CD14-positive monocyte (primary cell): Measurements from ENCODE around the gene STK32A. TPM values are rescaled to one million over a fixed set of nuclear protein-coding genes. Genes with fewer than 3 reads are reported as not detected.

Experiments used
- DNase-seq, 3 donors: peaks; one replicate each; pipeline ENCODE4 v3.0.0-alpha.2; 2011 to 2022
- H2AFZ ChIP-seq: 2 replicates; pipeline ENCODE4 v1.6.0; 2012; ENCODE audit warnings: mild to moderate bottlenecking, low read depth, low read length, inconsistent platforms; ENCODE audit not compliant: insufficient read depth, poor library complexity, severe bottlenecking
- H3K27ac ChIP-seq, 2 donors: 1 replicate in 1 of 2; 2 replicates in 1 of 2; pipeline ENCODE4 v1.5.1; 2012 to 2013; ENCODE audit warnings: low read length in 2 of 2, control low read depth in 1 of 2, inconsistent platforms in 1 of 2, low read depth in 1 of 2, mild to moderate bottlenecking in 1 of 2
- H3K27me3 ChIP-seq, 2 donors: one replicate each; pipeline versions ENCODE4 v1.6.0 to v1.6.1; 2011 to 2013; ENCODE audit warnings: low read length in 2 of 2; ENCODE audit not compliant: control insufficient read depth in 2 of 2, insufficient read depth in 2 of 2
- H3K36me3 ChIP-seq, 2 donors: replicated peaks in 1 of 2; 1 replicate in 1 of 2; 2 replicates in 1 of 2; pipeline versions ENCODE4 v1.5.1 to v1.6.1; 2012 to 2013; ENCODE audit warnings: low read length in 2 of 2, control low read depth in 1 of 2, inconsistent platforms in 1 of 2, mild to moderate bottlenecking in 1 of 2; ENCODE audit not compliant: insufficient read depth in 2 of 2, control insufficient read depth in 1 of 2
- H3K4me1 ChIP-seq, 2 donors: 1 replicate in 1 of 2; 2 replicates in 1 of 2; pipeline versions ENCODE4 v1.5.1 to v1.6.1; 2012 to 2013; ENCODE audit warnings: low read length in 2 of 2, control low read depth in 1 of 2, inconsistent platforms in 1 of 2, mild to moderate bottlenecking in 1 of 2, moderate library complexity in 1 of 2; ENCODE audit not compliant: insufficient read depth in 2 of 2, control insufficient read depth in 1 of 2
- H3K4me2 ChIP-seq: replicated peaks from 2 replicates; pipeline ENCODE3; 2012; ENCODE audit warnings: low read length, moderate library complexity, mild to moderate bottlenecking; ENCODE audit not compliant: poor library complexity, severe bottlenecking; ENCODE audit errors: extremely low read depth
- H3K4me3 ChIP-seq, 3 experiments: fragments of 200-600 bp in 1 of 3; sonication (generic) in 1 of 3; replicated peaks in 1 of 3; 1 replicate in 2 of 3; 2 replicates in 1 of 3; pipeline ENCODE4 v1.5.1; 2011 to 2013; ENCODE audit warnings: low read length in 3 of 3, mild to moderate bottlenecking in 3 of 3, control low read depth in 2 of 3, low read depth in 2 of 3, inconsistent platforms in 1 of 3, moderate library complexity in 1 of 3
- H3K79me2 ChIP-seq: 2 replicates; pipeline ENCODE4 v1.6.0; 2012; ENCODE audit warnings: mild to moderate bottlenecking, control low read depth, inconsistent platforms, low read length, moderate library complexity; ENCODE audit not compliant: insufficient read depth
- H3K9ac ChIP-seq: 2 replicates; pipeline ENCODE4 v1.6.0; 2017; ENCODE audit warnings: low read length, mild to moderate bottlenecking; ENCODE audit not compliant: insufficient read depth, poor library complexity, severe bottlenecking
- H3K9me3 ChIP-seq, 2 donors: replicated peaks in 1 of 2; 1 replicate in 1 of 2; 2 replicates in 1 of 2; pipeline versions ENCODE4 v1.5.1 to v1.6.1; 2012 to 2013; ENCODE audit warnings: low read length in 2 of 2, control low read depth in 1 of 2; ENCODE audit not compliant: control insufficient read depth in 1 of 2, insufficient read depth in 1 of 2
- H4K20me1 ChIP-seq: 2 replicates; pipeline ENCODE4 v1.6.0; 2012; ENCODE audit warnings: mild to moderate bottlenecking, low read length, control low read depth, moderate library complexity; ENCODE audit not compliant: insufficient read depth
- H3K27ac Mint-ChIP-seq, 7 donors: one replicate each; pipeline ENCODE4 v1.8.0; 2020; ENCODE audit warnings: mild to moderate bottlenecking in 7 of 7, mixed read lengths in 7 of 7, moderate library complexity in 6 of 7, inconsistent platforms in 2 of 7
- H3K27me3 Mint-ChIP-seq, 3 donors: one replicate each; pipeline ENCODE4 v1.8.0; 2021 to 2022; ENCODE audit warnings: low read depth in 3 of 3, mild to moderate bottlenecking in 3 of 3, mixed read lengths in 3 of 3, moderate library complexity in 3 of 3, inconsistent platforms in 1 of 3
- H3K36me3 Mint-ChIP-seq, 2 donors: one replicate each; pipeline ENCODE4 v1.8.0; 2020; ENCODE audit warnings: mixed read lengths in 2 of 2, inconsistent platforms in 1 of 2, mild to moderate bottlenecking in 1 of 2
- H3K4me1 Mint-ChIP-seq: one replicate; pipeline ENCODE4 v1.8.0; 2020; ENCODE audit warnings: mild to moderate bottlenecking, mixed read lengths
- H3K4me3 Mint-ChIP-seq, 2 donors: one replicate each; pipeline ENCODE4 v1.8.0; 2020; ENCODE audit warnings: mild to moderate bottlenecking in 2 of 2, mixed read lengths in 2 of 2, moderate library complexity in 1 of 2
- H3K9me3 Mint-ChIP-seq, 7 donors: one replicate each; pipeline ENCODE4 v1.8.0; 2020 to 2022; ENCODE audit warnings: mixed read lengths in 7 of 7, mild to moderate bottlenecking in 6 of 7, moderate library complexity in 6 of 7, inconsistent platforms in 2 of 7
- CTCF ChIP-seq: fragments of 200-600 bp; IDR thresholded peaks from one replicate; pipeline ENCODE4 v1.8.0; 2022; ENCODE audit warnings: antibody characterized with exemption, mild to moderate bottlenecking
- WGBS: methylation state at CpG from one replicate; pipeline ENCODE4 v1.1.5; 2013; ENCODE audit warnings: missing lambda C conversion rate; ENCODE audit not compliant: insufficient coverage; 5-methylcytosine and 5-hydroxymethylcytosine counted together
- intact Hi-C, 2 donors: fragments of 100-400 bp; cut with micrococcal nuclease; formaldehyde crosslinking; loops; one replicate each; pipeline versions ENCODE4 v1.15.0 to v1.15.1; 2023
- polyA plus RNA-seq, 3 donors: library from polyadenylated mRNA; depleted of rRNA in 1 of 3; unstranded in 2 of 3; stranded (reverse) in 1 of 3; fragments of 300-500 nt in 2 of 3; fragments of >200 nt in 1 of 3; fragmentation: Illumina TruSeq in 2 of 3; gene quantifications; 1 replicate in 2 of 3; 2 replicates in 1 of 3; pipeline ENCODE4 v1.2.3, GENCODE V29; 2012 to 2021

STK32A gene
- polyA plus RNA-seq, 3 donors = not detected

GRCh38 chr5:147398860-147399259 lies 164.0 kb downstream of the STK32A start:
- no peaks in the 10 kb centered on the region for H4K20me1 ChIP-seq
- no peaks in the 10 kb centered on the region for H3K79me2 ChIP-seq
- H3K27ac ChIP-seq = no peak overlapping the region
- peaks cover 0 to 2% (median 0%) of the 10 kb centered on the region in 3 donors for H3K27me3 Mint-ChIP-seq
- H3K27me3 ChIP-seq = no peaks in the 10 kb centered on the region
- no peaks in the 10 kb centered on the region for H3K9me3 ChIP-seq
- WGBS = 96% methylated on average over 4 of the region's 9 CpGs
- H3K9ac ChIP-seq = no peak overlapping the region
- no peaks in the 10 kb centered on the region for H3K36me3 ChIP-seq
- H3K4me1 Mint-ChIP-seq = peaks cover 10% of the 10 kb centered on the region
- H3K27ac Mint-ChIP-seq = no peak overlapping the region
- H3K4me3 Mint-ChIP-seq = no peak overlapping the region
- intact Hi-C loops = no loop called here
- H3K4me2 ChIP-seq = no peak overlapping the region
- no peak overlapping the region for H3K4me3 ChIP-seq
- TF ChIP-seq CTCF = no peak
- no peaks in the 10 kb centered on the region for H3K36me3 Mint-ChIP-seq
- H3K4me1 ChIP-seq = peaks cover 3 to 10% of the 10 kb centered on the region in 2 donors
- DNase-seq = no peak
- no peak overlapping the region for H2AFZ ChIP-seq
- H3K9me3 Mint-ChIP-seq = peaks cover 0 to 3% (median 0%) of the 10 kb centered on the region in 7 donors

DNA sequence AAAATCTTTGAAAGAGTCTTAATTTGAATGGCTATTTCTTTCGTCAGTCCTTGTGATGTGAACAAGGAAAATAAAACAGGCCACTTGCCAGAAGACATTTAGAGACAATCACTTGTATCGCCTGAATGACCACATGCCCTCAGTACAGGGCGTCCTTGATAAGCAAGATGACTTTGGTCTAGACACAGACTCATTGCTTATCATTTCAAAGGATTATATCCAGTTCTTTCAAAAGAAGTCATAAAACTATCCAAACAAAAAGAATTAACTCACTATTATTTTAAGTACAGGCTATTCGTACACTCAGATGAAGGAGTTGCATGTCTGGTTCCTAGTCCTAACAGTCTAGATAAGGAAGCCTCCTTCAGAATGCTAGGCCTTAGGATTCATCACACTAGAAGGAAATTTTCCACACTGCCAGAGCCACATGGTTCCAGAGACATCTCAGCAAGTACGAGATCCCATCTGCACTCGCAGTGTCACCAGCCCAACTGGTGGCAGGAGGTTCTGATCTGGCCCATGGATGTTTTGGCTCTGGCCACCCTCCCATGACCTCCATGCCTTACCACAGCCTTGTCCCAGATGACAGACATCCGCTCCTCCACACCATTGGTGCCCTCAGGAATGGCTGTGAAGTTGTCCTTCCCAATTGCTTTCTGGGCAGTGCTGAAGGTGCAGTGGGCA lies 165.4 kb downstream of the STK32A start:
- peaks cover 23% of the 10 kb centered on the region for H3K4me1 Mint-ChIP-seq
- H3K9ac ChIP-seq = no peak overlapping the region
- no peaks in the 10 kb centered on the region for H3K79me2 ChIP-seq
- no peak overlapping the region for H3K4me3 Mint-ChIP-seq
- WGBS = 90% methylated on average over 4 of the region's 7 CpGs
- H3K9me3 Mint-ChIP-seq = peaks cover 0 to 3% (median 0%) of the 10 kb centered on the region in 7 donors
- H4K20me1 ChIP-seq = no peaks in the 10 kb centered on the region
- H3K4me1 ChIP-seq = peaks cover 17 to 22% of the 10 kb centered on the region in 2 donors
- H3K4me2 ChIP-seq = no peak overlapping the region
- no peak for DNase-seq
- no peak overlapping the region for H3K4me3 ChIP-seq
- no peaks in the 10 kb centered on the region for H3K9me3 ChIP-seq
- H2AFZ ChIP-seq = no peak overlapping the region
- no peaks in the 10 kb centered on the region for H3K36me3 Mint-ChIP-seq
- no peak overlapping the region for H3K27ac ChIP-seq
- H3K36me3 ChIP-seq = no peaks in the 10 kb centered on the region
- no peak for TF ChIP-seq CTCF
- H3K27ac Mint-ChIP-seq = no peak overlapping the region
- H3K27me3 Mint-ChIP-seq = peaks cover 0 to 2% (median 0%) of the 10 kb centered on the region in 3 donors
- intact Hi-C loops = no loop called here
- H3K27me3 ChIP-seq = no peaks in the 10 kb centered on the region
